A673 (cell line): ENCODE data around the gene GTF2I.
"Not testable (repeated sequence)": the region's sequence is repeated elsewhere in the genome, so short reads cannot be mapped to it uniquely, and the experiment has no call there.

Experiments
- EZH2 ChIP-seq: fragments of 200-600 bp; sonication (generic); IDR thresholded peaks from 2 replicates; pipeline ENCODE4 v1.6.1; 2017; ENCODE audit warnings: borderline replicate concordance, low read depth, mild to moderate bottlenecking, mixed read lengths, antibody characterized with exemption, low read length; ENCODE audit not compliant: poor library complexity, severe bottlenecking
- TF ChIP-seq, protein P1 (sequence below): fragments of 300-800, 200-600 bp; sonication (generic); conservative IDR thresholded peaks from 2 replicates; pipeline ENCODE4 v1.5.1; 2017; ENCODE audit warnings: low read depth, mild to moderate bottlenecking, antibody characterized with exemption, low read length, moderate library complexity, mixed read lengths

DNA sequence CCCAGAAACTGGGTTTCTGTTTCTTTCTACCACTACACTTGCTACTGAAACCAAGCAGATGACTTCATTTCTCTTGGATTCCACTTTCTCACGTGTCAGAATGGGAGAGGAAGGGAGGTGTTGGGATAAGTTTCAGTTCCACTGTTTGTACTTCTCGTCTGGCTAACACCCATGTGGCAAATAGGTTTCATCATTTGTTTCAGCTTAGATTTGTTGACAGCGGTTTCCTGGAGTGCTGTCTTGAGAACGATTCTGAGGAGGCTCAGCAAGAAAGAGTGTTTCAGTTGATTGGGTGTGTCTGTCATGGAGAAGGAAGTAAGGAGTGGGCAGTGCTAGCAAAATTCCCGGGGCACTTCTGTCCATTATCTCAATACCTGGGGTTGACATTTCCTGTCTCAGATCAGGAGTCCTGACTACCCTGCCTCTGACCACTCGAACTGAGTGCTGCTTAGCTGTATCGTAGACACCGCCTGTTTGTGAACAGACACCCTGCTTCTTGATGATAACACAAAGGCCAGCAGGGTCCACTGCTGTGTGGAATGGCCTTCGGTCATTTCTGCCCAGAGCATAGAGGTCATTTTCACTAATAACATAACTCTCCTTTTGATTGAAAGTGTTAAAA lies 86.5 kb downstream of the GTF2I start:
- TF ChIP-seq, protein P1, sequence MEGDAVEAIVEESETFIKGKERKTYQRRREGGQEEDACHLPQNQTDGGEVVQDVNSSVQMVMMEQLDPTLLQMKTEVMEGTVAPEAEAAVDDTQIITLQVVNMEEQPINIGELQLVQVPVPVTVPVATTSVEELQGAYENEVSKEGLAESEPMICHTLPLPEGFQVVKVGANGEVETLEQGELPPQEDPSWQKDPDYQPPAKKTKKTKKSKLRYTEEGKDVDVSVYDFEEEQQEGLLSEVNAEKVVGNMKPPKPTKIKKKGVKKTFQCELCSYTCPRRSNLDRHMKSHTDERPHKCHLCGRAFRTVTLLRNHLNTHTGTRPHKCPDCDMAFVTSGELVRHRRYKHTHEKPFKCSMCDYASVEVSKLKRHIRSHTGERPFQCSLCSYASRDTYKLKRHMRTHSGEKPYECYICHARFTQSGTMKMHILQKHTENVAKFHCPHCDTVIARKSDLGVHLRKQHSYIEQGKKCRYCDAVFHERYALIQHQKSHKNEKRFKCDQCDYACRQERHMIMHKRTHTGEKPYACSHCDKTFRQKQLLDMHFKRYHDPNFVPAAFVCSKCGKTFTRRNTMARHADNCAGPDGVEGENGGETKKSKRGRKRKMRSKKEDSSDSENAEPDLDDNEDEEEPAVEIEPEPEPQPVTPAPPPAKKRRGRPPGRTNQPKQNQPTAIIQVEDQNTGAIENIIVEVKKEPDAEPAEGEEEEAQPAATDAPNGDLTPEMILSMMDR = not testable (repeated sequence)
- TF ChIP-seq EZH2 = not testable (repeated sequence)
